Measurements from ENCODE around the gene PLEKHG3.

DNA sequence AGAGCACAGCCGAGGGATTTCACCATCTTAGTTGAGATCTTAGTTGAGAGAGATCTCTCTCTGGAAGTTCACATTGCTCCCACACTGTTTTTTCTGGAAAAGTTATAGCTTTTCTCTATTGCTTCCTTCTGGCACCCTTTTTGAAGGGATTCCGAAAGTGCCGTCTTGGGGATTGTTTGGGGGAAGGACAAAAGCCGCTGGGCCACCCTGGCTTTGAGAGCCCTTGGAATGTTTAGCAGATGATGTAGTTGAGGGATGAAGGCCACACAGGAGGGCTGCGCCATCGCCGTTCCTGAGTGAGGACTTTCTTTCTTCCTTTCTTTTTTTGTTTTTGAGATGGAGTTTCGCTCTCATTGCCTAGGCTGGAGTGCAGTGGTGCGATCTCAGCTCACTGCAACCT lies 17.7 kb downstream of the PLEKHG3 start:
- TF ChIP-seq, protein P1, sequence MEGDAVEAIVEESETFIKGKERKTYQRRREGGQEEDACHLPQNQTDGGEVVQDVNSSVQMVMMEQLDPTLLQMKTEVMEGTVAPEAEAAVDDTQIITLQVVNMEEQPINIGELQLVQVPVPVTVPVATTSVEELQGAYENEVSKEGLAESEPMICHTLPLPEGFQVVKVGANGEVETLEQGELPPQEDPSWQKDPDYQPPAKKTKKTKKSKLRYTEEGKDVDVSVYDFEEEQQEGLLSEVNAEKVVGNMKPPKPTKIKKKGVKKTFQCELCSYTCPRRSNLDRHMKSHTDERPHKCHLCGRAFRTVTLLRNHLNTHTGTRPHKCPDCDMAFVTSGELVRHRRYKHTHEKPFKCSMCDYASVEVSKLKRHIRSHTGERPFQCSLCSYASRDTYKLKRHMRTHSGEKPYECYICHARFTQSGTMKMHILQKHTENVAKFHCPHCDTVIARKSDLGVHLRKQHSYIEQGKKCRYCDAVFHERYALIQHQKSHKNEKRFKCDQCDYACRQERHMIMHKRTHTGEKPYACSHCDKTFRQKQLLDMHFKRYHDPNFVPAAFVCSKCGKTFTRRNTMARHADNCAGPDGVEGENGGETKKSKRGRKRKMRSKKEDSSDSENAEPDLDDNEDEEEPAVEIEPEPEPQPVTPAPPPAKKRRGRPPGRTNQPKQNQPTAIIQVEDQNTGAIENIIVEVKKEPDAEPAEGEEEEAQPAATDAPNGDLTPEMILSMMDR (conservative IDR thresholded peaks at IDR 0.05; ENCODE audit: low read depth, low read length) = no peak
- TF ChIP-seq RCOR1 (IDR thresholded peaks at IDR 0.05; ENCODE audit: insufficient replicate concordance, low read length) (no peak), RAD21 (IDR thresholded peaks at IDR 0.05; ENCODE audit: low read length) (no peak), POLR2A (IDR thresholded peaks at IDR 0.05; ENCODE audit: low read depth, low read length) (no peak), CHD1 (IDR thresholded peaks at IDR 0.05; ENCODE audit: low read depth, low read length) (no peak), SMC3 (IDR thresholded peaks at IDR 0.05; ENCODE audit: low read depth, low read length) (no peak), BHLHE40 (IDR thresholded peaks at IDR 0.05; ENCODE audit: low read depth, low read length) (no peak), MAZ (IDR thresholded peaks at IDR 0.05; ENCODE audit: borderline replicate concordance, low read depth, low read length) (no peak), MXI1 (IDR thresholded peaks at IDR 0.05; ENCODE audit: borderline replicate concordance, low read depth, low read length) (no peak)
- TF ChIP-seq, protein P2, sequence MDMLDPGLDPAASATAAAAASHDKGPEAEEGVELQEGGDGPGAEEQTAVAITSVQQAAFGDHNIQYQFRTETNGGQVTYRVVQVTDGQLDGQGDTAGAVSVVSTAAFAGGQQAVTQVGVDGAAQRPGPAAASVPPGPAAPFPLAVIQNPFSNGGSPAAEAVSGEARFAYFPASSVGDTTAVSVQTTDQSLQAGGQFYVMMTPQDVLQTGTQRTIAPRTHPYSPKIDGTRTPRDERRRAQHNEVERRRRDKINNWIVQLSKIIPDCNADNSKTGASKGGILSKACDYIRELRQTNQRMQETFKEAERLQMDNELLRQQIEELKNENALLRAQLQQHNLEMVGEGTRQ (IDR thresholded peaks at IDR 0.05; ENCODE audit: low read depth, low read length) = no peak
- TF ChIP-seq, protein P3, sequence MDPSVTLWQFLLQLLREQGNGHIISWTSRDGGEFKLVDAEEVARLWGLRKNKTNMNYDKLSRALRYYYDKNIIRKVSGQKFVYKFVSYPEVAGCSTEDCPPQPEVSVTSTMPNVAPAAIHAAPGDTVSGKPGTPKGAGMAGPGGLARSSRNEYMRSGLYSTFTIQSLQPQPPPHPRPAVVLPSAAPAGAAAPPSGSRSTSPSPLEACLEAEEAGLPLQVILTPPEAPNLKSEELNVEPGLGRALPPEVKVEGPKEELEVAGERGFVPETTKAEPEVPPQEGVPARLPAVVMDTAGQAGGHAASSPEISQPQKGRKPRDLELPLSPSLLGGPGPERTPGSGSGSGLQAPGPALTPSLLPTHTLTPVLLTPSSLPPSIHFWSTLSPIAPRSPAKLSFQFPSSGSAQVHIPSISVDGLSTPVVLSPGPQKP (IDR thresholded peaks at IDR 0.05; ENCODE audit: borderline replicate concordance, low read depth, low read length) = no peak
